Hair follicular keratinocyte (primary cell): Measurements from ENCODE around the gene PRR30. TPM values are rescaled to one million over a fixed set of nuclear protein-coding genes. Genes with fewer than 3 reads are reported as not detected.

Source experiments
- total RNA-seq: library from RNA; depleted of rRNA; stranded (reverse); fragments of >200 nt; gene quantifications from 2 replicates; pipeline ENCODE4 v1.2.3, GENCODE V29; 2015

PRR30 gene
- not detected in 2 replicates for total RNA-seq

DNA sequence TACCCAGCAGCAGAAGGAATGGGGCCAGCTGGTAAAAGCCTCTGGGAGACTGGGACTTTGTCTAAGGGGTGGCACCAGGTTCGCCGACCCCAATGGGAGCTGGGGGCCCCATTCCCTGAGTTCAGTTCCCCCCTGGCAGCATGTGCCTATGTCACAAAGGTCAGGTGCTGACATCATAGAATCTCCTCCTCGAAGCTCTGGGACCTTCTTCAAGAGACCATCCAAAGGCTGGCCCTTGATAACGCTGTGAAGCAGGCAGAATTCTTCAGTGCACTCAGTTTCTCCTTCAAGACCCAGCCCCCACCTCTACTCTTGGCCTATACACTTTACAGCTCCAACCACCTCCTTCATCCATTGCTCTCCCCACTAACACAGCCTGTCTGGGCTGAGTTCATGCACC is at the start of gene PRR30:
Gene PRR30, minus strand, starts transcription at position 101 of the 400 bp plus-strand sequence. CDS start 1,081 bp downstream, outside the sequence.

DNA sequence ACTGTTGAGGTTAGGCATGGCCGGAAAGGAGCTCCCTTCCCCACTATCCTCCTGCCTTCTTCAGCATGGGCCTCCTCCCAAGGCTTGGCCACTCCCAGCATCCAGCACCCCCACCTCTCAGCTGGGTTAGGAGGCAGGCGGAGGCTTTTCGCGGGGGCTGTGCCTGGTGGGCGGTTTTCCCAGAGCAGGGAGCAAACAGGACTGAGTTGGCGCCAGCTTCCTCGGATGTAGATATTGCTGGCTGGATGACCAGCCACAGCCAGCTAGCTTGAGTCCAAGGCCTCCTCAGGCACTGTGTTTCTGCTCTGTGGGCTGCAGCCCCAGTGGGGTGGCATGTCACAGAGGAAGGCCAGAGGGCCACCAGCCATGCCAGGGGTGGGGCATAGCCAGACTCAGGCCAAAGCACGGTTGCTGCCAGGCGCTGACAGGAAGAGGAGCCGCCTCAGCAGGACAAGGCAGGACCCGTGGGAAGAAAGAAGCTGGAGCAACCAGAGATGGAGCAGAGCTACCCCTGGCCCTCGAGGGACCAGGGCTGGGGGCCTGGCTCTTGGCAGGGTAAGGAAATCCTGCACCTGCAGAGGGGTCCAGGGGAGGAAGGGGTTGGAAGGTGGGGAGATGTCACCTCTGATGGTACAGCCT is 9.7 kb upstream of the PRR30 start, which contains the start of gene TCF23:
Gene TCF23, plus strand, starts transcription at position 204 of the 639 bp plus-strand sequence. Its CDS starts 130 bp downstream, at position 334.

DNA sequence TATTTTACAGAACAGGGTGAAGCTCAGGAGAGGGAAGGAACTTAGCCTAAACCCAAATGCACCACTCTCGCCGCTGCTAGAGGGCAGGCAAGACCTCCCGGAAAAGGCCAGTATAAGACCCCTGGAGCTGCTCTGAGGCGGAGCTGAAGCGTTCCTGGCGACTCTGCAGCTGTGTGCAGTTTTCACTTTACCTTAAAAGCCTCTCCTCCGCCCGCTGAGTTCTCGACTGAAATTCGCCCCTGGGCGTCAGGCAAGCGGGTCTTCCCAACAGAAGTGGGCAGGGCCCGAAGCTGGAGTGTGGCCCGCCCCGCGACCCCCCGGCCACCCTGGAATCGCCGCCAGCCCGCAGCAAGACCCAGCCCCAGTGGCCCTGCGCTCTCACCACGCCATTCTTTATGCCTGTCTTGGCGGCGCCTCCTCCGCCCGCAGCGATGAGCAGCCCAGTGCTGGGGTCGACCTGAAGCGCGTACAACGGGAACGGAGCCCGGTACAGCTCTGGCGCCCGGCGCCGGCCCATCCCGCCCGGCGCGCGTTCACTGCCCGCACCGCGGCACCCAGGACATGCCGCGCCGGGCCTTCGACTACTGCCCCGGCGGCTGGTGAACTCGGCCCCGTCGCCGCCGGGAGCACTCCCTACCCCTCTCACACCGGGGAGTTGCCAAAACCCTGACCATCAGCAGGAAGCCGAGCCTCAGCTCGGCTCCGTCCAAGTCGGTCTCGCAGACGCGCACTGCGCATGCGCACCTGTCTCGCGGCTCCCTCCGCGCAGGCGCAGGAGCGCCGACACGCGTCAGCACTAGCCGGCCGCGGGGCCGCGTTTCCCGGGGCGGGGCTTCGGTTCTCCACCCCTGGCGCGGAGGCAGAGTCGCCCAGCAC is 5.1 kb downstream of the PRR30 start, which contains the start of gene PREB:
Gene PREB, minus strand, starts transcription at position 732 of the 876 bp plus-strand sequence. Its CDS starts 215 bp downstream, at position 517.

DNA sequence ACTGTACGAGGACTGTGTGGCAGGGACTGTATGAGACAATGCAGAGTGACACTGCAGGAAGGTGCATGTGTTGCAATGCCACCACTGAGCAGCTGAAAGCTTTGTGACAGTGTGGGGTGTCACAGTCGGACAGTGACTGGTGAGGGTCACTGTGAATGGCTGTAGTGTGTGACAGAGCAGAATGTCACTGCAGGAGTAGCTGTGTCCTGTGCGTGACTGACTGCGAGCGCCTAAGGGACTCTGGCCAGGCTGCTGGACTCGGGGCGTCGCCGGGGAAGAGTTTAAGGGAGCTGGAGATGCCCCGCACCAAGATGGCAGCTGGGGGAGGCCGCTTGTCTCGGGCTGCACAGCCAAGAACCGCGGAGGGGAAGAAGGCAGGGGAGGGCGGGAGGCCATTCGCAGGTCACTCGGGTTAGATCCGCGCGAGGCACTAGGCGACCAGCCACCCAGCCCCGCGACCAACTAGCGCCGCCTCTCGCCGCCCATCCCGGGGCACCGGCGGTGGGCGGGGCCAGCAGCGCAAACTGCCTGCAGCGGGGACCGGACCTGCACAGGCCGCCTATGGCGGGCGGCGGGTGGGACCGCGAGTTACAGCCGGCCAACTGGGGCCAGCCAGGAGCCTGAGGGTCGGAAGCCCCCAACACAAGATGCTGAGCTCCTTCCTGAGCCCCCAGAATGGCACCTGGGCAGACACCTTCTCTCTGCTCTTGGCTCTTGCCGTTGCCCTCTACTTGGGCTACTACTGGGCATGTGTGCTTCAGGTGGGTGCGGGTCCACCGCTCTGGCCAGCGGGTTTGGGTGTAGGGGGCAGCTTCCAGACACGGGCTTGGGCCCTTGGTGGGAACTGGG is 15.7 kb downstream of the PRR30 start, which contains the start of gene ABHD1:
Gene ABHD1, plus strand, starts transcription at position 514 of the 849 bp plus-strand sequence. Its CDS starts 134 bp downstream, at position 648.

DNA sequence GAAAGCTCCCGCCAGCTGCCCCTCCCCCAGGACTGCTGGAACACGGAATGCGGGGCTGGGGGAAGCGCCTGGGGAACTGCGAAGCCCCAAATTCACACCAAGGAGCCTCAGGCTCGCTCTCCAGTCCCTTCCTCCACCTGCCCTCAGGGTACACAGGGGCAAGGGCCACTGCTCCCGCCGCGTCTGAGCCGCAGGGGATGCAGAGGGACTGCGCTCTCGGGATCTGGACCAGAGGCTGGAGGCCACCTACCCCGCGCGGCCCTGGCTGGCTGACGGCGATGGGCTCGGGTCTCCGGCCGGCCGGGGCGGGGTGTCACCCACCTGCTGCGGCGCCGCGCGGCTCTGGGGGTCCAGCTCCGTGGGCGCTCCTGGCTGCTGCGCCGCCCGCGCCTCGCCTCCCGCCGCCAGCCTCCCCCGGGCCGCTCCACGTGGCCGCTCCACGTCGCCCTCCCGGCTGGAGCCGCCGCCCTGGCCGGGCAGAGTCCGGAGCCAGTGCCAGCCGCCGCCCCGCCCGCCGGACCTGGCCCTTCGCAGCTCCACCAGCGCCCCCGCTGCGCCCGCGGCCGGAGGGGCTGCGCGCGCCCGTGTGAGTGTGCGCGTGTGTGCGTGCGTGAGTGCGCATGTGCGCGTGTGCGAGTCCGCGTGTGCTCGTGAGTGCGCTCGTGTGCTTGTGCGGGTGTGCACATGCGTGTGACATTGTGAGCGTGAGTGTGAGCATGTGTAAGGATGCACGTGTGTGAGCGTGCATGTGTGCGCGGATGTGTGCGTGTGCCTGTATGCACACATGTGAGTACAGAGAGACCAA is 20.5 kb downstream of the PRR30 start, which contains the start of gene CGREF1:
Gene CGREF1, minus strand, starts transcription at position 604 of the 805 bp plus-strand sequence. CDS start 14,762 bp downstream, outside the sequence.

Other genes with a start within 250 kb of the PRR30 start
- gene MAPRE3, start 168.8 kb downstream of the PRR30 start, total RNA-seq, result 2.6 and 6.9 TPM in 2 replicates
- 24.7 and 27.8 TPM in 2 replicates for gene TMEM214, start 106.4 kb downstream of the PRR30 start, total RNA-seq
- 21.5 and 27.2 TPM in 2 replicates for gene AGBL5, start 87.7 kb downstream of the PRR30 start, total RNA-seq
- 323 and 466 TPM in 2 replicates for gene OST4, start 67.8 kb downstream of the PRR30 start, total RNA-seq
- gene EMILIN1, start 60.8 kb downstream of the PRR30 start, total RNA-seq, result 4.0 and 4.5 TPM in 2 replicates
- 0.47 and 1.7 TPM in 2 replicates for gene KHK, start 52.6 kb downstream of the PRR30 start, total RNA-seq
- 1.1 and 2.7 TPM in 2 replicates for gene CGREF1, start 20.3 kb downstream of the PRR30 start, total RNA-seq
- not detected in 2 replicates for gene ABHD1, start 15.6 kb downstream of the PRR30 start, total RNA-seq
- gene PREB, start 4.8 kb downstream of the PRR30 start, total RNA-seq, result 69.1 and 81.2 TPM in 2 replicates
- 0.04 TPM in 1 of 2 replicates, not detected in the other for gene TCF23, start 9.6 kb upstream of the PRR30 start, total RNA-seq
- 159 and 171 TPM in 2 replicates for gene ATRAID, start 72.6 kb upstream of the PRR30 start, total RNA-seq
- 21.2 and 49.7 TPM in 2 replicates for gene SLC5A6, start 72.9 kb upstream of the PRR30 start, total RNA-seq
- gene CAD, start 78.0 kb upstream of the PRR30 start, total RNA-seq, result 33.9 and 59.3 TPM in 2 replicates
- not detected in 2 replicates for gene SLC30A3, start 123.6 kb upstream of the PRR30 start, total RNA-seq
- gene DNAJC5G, start 136.0 kb upstream of the PRR30 start, total RNA-seq, result not detected in 2 replicates
- not detected in 2 replicates for gene TRIM54, start 143.0 kb upstream of the PRR30 start, total RNA-seq
- 0.23 and 2.1 TPM in 2 replicates for gene UCN, start 169.0 kb upstream of the PRR30 start, total RNA-seq
- gene MPV17, start 183.7 kb upstream of the PRR30 start, total RNA-seq, result 96.3 and 110 TPM in 2 replicates
- 34.4 and 42.2 TPM in 2 replicates for gene GTF3C2, start 217.4 kb upstream of the PRR30 start, total RNA-seq
- gene EIF2B4, start 230.9 kb upstream of the PRR30 start, total RNA-seq, result 22.7 and 35.1 TPM in 2 replicates
- 98.4 and 103 TPM in 2 replicates for gene SNX17, start 231.2 kb upstream of the PRR30 start, total RNA-seq
- 9.4 and 15.5 TPM in 2 replicates for gene ZNF513, start 241.3 kb upstream of the PRR30 start, total RNA-seq